ENCODE results near the gene FAM20C.
"Not testable (repeated sequence)": the region's sequence is repeated elsewhere in the genome, so short reads cannot be mapped to it uniquely, and the experiment has no call there.

FAM20C gene

GRCh38 chr7:174716-175115, 17.7 kb upstream of the FAM20C start:
- DNase-seq: no peak

GRCh38 chr7:175955-176354, 16.4 kb upstream of the FAM20C start:
- DNase-seq: no peak

- DNase-seq: no peak
Observed at GRCh38 chr7:176381-176780, 16.0 kb upstream of the FAM20C start.

GRCh38 chr7:176786-177459, 15.4 kb upstream of the FAM20C start:
- DNase-seq: no peak

- peak in 1 of 2 donors; percentile 0 for DNase-seq
Observed at GRCh38 chr7:178444-178843, 13.9 kb upstream of the FAM20C start.

GRCh38 chr7:179209-179681, 13.1 kb upstream of the FAM20C start:
- DNase-seq: no peak

GRCh38 chr7:179948-180694, 12.2 kb upstream of the FAM20C start:
- no peak for DNase-seq

GRCh38 chr7:181738-182137, 10.6 kb upstream of the FAM20C start:
- no peak for DNase-seq

- DNase-seq: not testable (repeated sequence)
Observed at GRCh38 chr7:182502-182901, 9.9 kb upstream of the FAM20C start.

GRCh38 chr7:183496-184292, 8.7 kb upstream of the FAM20C start:
- no peak for DNase-seq

- DNase-seq: no peak
Observed at GRCh38 chr7:184294-185264, 7.8 kb upstream of the FAM20C start.

GRCh38 chr7:186516-187113, 5.8 kb upstream of the FAM20C start:
- DNase-seq: no peak

- DNase-seq: peak in 1 of 2 donors; percentile 28
Observed at GRCh38 chr7:187227-187927, 5.0 kb upstream of the FAM20C start.

GRCh38 chr7:188174-188573, 4.2 kb upstream of the FAM20C start:
- no peak for DNase-seq

- no peak for DNase-seq
Observed at GRCh38 chr7:188727-189500, 3.5 kb upstream of the FAM20C start.

- DNase-seq: no peak
Observed at GRCh38 chr7:189719-190118, 2.7 kb upstream of the FAM20C start.

- DNase-seq: no peak
Observed at GRCh38 chr7:190196-190595, 2.2 kb upstream of the FAM20C start.

GRCh38 chr7:191105-191980, 1.0 kb upstream of the FAM20C start:
- no peak for DNase-seq

GRCh38 chr7:192701-193480, 520 bp downstream of the FAM20C start:
- DNase-seq: no peak
